HG03095 (cell line): Measurements from ENCODE around the gene TBC1D2B.

ENCODE experiments used
- ATAC-seq: cut with Tn5 transposase; IDR thresholded peaks from one replicate; pipeline ENCODE4 v1.9.1; 2021; ENCODE audit warnings: moderate library complexity; ENCODE audit not compliant: unreplicated experiment

The TBC1D2B gene

DNA sequence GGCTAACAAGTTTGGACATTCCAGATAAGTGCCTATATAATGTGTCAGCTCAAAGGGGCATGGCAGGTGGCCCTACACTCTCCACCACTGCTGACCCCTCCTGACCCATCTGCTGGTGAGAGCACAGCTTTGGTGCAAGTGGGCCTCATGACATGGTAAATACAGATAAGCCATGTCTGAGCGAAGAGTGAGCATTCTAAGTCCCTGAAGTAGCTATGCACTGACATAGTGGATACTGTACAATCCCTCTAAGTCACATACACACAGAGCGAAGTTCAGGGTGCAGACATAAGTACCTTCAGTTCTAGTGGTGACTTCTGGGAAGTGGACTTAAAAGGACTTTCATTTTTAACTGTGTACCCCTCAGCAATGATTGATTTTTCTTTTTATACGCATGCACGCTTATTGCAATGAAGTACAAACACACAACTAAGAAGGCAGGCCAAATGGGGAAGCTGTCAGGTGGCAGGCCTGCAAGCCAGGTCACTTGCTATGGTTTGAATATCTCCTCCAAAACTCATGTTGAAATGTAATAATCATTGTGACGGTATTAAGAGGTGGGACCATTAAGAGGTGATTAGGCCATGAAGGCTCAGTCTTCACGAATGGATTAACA lies 41.5 kb downstream of the TBC1D2B start:
- ATAC-seq = no peak

DNA sequence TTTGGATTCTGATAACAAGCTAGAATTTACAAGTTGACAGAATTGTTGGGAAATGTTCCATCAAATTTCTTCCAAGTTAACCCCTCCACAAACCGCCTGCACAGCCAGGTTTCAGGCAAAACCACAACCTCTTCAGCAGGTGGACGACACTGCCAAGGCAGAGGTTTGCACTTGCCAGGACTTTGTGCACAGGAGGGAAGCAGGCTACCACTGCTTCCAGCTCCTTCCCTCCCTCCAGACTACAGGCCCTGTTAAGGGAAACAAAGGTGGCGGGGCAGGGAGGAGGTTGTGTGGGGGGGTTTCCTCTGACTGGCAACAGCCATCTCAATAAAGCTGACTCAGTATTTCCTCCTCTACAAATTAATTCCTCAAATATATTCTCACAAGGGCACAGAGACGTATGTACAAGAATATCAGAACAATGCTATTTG lies 42.2 kb downstream of the TBC1D2B start:
- no peak for ATAC-seq

DNA sequence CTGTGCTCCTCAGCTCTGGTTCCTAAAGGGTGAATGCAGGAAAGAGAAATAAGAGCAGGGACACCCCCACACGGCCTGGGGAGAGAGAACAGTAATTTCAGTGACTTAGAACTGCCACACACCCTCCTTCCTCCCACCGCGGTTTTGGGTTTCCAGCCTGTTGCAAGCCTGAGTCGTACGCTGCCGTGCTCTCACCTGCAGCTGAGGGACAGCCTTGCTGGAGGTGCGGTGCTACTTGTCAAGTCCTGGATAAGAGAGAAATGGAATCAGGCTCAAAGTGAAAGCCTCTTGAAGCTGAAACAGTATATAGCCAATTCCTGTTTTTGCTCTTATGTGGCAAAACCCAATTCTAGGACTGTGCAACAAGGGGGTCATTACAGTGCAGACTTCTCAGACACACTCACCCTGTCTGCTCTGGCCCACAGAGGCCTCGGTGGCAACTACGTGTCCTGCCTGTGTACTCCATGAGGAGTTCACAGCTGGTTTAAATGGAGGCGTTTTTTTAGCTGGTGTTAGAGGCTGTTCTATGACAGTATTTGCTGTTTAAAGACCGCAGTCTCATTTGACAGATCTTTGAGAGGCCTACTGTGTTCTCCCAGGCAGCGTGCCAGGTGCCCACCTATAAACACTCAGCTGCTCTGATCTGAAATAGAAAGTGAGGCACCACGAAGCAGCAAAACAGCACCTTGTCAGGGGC lies 42.9 kb downstream of the TBC1D2B start:
- ATAC-seq = peak; percentile 78

DNA sequence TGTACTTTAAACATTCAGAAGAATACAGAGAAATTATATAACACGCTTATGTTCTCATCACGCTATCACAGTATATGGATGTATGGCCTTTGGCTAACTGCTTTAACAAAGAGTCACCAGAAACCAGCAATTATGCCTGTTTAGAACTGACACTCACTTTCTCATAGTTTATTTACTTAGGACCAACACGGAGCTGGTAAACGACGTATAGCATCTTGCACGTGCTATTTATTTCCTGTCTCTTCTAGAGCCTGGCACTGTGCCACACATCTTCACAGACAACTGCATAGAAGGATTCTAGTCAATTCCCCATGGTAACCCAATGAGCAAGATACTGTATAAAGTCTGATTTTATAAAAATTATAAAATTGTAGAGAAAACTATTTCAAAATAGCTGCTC lies 43.6 kb downstream of the TBC1D2B start:
- ATAC-seq = no peak

DNA sequence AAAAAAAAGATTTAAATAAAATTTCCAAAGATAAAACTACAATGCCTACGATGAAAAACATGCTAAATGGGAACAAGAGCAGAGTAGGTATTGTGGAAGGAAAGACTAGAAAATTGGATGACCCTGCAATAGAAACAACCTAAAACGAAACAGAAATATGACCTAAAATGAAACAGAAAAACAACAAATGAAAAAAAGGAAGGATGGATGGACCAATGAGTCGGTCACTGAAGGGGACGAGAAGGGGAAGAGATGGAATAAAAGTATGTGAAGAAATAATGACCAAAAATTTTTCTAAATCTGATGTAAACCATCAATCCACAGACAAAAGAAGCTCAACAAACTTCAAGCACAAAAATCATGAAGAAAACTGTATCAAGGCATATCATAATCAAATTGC lies 44.8 kb downstream of the TBC1D2B start:
- ATAC-seq = no peak

DNA sequence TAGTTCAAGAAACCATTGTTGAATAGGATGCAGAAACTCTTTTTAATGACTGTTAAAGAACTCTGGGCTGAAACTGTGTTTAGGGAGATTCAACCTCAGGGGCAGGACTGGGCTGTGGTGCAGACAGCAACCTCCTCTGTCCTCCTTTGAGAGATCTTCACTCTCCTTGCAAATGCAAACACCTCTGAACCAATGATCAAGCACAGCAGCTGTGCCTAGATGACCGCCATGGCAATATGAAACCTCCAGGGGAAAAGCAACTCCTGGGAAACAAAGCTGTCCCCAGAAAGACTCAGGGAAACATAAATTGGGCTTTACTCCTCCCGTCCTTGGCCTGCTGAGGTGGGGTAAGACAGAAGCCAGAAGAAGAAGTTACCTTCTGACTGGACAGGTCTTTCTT lies 52.6 kb downstream of the TBC1D2B start:
- no peak for ATAC-seq

DNA sequence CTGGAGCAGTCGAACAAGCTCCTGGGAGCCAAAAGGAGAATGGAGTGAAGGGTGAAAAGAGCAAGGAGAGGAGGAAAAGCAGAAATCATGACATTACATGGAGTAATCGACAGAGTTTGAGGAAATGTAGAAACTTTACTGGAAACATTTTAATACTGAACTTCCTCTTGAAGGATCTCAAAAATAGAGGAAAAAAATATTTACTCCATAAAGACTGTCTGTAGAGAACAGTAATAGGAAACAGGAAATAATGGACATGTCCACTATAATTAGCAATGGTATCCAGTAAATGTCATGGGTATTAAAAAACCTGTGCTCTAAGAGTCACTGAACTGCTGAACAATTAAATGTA lies 53.0 kb downstream of the TBC1D2B start:
- ATAC-seq = no peak

DNA sequence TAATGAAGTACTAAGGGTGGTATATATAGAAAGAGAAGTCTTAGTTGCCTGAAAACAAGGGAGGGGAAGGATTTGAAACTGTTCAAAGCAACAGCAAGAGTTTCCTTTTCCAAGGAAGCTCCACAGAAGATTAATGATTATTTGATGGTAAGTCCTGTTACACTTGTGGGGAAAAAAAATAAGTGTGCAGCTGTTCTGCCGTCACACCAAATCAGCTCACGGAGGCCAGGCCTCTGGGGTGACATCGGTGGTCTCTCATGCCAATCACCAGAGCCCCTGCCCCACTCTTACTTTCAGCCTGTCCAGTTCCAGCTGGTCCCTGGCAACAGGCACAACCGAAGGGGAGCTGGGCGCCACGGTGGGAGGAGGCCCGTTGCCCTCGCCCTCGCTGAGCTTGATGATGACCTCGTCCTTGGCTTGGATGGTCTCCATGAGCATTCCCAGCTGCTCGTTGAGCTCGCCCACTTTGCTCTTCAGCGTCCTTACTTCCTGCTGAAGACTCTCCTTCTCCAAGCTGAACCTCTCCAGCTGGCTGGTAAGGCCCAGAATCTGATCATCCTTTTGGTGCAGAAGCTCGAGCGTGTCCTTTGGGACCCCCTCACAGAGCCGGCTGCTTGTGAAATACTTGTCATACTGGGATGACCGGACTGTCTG lies 53.5 kb downstream of the TBC1D2B start:
- ATAC-seq = no peak

DNA sequence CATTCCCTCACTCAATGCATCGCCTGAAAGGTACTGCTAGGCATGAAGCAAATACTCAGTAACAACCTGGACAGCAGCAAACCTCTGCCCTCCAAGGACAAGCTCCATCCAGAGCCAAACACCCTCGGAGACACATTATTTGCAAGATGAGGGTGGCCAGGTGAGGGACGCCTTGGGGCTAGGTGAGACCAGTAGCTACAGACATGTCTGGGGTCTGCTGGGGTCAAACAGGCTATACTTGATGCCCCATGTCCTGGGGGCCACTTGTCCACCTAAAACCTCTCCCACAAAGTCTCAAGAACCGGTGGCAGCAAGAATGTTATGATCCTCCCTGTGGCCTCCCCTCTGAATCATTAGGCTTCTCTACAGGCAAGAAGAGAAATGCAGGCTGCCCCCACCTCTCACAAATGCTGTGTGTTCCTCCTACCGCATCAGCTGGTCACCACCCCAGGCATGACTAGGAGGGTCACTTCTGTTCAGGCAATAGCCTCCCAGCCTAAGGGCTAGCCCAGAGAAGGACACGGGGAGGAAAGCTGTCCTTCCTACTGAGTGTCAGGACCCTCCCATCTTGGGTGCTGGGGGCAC lies 54.3 kb downstream of the TBC1D2B start:
- ATAC-seq = no peak

DNA sequence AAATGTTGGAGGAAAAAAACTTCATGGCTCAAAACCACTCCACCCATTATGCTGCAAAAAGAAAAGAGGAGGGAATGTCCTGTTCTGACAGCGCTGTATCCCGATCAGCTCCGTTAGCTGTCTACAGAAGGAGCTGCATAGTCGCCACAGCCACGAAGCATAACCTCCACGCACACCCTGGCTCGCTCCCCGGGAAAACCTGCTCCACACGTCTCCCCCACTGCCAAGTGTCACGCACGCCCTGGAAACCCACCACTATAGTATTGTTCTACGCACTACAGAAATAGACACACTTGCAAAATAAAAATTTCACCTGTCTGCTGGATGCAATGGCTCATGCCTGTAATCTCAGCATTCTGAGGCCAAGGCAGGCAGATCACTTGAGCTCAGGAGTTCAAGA lies 55.8 kb downstream of the TBC1D2B start:
- ATAC-seq = no peak

DNA sequence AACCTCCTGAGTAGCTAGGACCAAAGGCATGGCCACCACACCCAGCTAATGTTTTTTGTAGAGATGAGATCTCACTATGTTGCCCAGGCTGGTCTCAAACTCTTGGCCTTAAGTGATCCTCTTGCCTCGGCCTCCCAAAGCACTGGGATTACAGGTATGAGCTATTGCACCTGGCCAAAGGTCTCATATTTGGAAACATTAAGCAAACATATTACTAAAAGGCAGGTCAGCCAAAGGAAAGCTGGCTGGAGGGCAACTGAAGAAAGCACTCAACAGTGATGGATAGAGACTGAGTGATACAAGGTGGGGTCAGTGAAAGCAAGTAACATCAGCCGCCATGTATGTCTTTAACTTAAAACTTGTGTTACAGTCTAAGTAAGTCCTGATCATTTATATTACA lies 57.5 kb downstream of the TBC1D2B start:
- ATAC-seq = no peak

DNA sequence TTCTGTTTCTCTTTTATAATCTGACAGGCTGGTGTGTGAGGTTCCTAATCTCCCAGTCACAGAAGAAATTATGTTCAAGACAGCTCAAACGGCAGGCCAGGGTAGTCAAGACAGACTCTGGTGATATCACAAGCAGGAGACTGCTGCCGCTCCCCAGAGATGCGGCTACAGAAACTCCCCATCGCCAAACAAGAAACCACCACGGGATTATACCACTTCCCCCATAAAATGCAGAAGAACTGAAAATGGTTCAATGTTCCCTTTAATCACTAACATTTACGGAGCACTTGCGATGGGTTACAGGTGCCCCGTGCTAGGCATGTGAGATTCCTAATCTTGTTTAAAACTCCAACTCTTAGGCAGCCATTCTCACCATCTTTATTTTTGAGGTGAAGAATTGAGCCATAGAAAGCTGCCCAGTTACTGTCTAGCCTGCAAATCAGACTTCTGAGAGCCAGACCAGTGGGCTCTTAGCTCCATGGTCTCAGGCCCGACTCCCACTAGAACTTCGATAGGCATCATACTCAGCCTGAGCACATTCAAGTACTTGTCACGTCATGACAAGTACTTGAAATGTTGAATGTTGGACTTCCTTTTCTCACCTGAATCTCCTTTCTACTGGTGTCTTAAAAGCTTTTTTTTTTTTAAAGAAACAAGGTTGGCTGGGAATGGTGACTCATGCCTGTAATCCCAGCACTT lies 58.4 kb downstream of the TBC1D2B start:
- ATAC-seq = no peak

DNA sequence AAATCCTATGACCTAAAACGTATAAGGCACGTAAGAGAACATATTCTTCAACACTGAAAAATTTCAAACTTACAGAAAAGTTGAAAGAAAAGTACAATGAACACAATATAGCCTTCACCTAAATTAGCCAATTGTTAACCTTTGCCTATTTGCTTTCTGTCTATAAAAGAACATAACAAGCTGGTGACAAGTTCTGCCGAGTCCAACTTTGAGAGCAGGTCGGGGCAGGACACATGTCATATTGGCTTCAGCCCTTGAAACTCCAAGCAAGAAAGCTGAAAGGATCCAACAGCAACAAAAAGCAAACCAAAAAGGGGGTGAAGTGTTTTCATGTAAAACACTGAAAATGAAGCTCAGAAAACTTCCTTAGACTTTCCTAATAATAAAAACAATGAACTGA lies 59.1 kb downstream of the TBC1D2B start:
- ATAC-seq = no peak

DNA sequence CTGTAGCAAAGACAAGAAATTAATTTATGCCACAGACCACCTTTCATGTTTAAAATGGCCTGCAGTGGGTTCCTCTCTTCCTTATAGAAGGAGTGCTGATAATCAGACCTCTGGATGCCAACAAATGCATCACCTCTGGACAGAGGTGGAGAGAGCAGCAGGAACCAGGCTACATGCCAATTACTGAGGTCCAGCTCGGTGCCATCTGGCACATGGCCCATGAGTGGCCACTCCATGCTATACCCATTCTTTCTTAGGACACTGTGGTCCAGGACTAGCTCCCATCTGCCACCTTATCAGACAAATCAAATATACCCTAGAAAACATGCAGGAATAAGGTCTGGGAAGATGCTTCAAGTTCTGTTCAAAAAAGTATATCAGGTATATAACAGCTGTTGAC lies 60.7 kb downstream of the TBC1D2B start:
- no peak for ATAC-seq

DNA sequence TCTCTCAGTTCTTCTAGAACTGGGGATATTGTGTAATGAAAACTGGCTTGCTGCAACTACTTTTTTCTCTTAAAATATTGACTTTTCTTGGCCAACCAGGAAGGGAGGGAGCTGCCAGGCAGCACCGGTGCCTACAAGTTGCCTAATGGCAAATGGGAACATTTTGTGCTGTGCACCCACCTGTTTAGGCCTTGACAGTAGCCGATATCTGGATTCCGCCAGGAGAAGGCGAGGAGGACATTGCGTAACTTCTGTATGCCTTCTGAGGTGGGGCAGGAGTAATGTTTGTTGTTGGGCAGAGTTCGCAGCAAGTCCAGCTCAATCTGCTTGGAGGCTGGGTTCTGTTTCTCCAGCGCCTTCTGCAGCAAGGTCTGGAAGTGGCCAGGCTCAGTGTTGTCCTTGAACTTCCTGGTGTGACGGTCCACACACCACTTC lies 64.9 kb downstream of the TBC1D2B start:
- no peak for ATAC-seq

DNA sequence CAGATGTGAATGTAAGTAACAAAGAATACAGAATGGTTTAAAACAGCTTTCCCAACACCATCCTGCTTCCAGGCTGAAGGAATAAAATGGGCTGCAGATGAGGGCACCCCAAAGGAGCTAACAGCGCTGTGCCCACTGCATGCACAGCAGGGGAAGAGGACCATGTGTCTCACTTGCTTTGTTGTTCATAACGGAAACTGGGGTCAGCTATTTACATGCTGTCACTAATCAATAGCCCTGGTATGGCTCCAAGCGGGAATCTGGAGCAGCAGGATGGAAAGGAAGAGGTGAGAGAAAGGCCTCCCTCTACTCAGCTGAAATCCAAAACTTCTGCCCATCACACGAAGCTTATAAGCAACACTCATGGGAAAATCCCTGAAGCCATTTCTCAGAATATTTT lies 67.4 kb downstream of the TBC1D2B start:
- no peak for ATAC-seq

DNA sequence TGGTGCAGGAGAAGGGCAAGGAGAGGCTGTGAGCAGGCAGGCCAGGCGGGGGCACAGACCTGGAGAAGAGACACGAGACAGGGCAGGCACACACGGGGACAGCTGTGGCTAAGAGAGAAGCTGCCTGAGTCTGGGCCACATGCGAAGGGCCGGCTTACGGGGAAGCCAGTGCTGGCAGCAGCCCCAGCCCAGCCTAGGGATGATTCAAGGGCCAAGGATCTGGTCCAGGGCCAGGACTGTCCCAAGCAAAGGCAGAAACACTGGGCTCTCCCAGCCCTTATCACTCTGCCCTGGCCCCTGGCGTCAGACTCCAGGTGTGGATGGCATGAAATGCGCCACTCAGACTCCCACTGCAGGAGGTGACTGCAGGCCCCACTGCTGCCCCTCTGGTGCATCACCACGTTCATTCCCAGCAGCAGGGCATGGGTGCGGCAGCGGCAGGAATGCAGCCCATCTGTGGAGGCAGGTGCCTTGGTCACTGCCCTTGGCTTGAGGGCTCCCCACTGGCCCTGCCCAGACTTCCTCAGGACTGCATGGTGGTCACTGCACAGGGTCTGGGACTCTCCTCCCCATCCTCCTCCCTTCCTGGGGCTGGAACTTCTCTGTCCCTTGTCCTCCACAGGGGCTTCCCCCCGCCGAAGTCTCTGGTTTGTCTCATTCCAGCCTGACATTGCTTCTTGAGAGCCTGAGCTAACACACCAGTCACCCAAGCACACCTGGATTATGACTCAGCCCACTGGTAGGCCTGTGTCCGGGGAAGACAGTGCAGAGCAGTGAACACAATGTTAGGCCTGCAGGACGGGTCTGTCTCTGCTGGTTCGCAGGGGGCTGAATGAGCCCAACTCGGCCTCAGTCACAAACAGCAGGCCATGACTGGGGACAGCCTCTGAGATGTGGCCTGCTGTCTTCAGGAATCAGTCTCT lies 69.3 kb downstream of the TBC1D2B start:
- ATAC-seq = no peak

DNA sequence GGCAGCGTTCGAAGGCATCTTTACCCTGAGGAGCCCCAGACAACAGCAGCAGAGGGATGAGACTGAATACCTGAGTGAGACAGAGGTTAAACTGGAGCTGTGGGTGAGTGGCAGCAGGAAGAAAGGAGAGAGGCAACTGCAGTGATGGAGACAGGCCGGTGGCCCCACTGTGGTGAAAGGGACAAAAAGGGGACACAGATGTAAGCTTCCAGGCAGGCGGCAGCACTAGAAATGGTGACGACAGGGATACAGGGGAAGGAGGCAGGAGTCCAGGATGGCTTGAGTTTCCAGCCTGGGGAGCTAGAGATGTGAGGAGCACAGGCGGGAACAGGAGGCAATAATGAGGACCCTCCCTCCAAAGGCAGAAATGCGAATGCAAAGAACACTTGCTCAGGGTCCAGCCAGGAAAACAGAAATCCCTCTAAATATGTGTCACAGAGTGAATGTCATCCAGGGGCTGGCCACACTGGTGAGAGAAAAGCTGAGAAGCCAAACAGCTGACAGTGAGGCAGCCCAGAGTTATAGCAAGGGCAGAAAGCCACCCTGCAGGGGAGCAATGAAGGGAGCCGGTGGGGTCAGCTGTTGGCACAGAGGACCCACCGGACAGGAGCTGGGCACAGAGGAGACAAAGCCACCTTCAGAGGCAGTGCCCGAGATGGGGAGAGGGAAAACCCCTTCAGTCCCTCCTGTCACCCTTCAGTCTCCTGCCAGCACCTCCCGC lies 70.1 kb downstream of the TBC1D2B start:
- no peak for ATAC-seq

DNA sequence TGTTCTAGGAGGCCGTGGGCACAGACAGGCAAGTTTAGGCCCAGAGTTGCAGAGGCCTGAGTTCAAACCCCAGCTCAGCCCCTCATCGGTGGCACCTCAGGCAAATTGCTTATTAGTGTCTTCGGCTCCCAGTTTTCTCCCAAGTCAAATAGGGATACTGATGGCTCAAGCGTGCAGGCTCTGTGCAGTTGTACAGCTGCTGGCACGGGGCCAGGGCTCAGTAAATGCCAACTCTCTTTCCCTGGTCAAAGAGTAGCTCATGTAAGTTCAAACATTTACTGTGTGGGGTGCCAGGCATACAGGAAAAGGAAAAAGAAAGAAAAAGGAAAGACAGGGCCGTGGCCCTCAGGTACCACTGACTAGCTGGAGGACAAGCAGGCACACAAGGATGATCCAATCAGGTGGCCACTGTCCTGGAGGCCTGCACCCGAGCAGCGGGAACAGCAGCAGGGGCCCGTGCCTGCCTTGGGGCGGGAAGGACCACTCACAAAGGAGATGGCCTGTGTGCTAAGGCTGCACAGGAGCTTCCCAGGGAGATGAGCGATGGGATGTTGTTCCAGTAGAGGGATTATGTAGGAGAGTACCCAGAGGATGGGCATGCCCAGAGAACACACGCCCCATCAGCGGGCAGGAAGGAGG lies 70.8 kb downstream of the TBC1D2B start:
- no peak for ATAC-seq
